Skin of body (tissue), 2 donors: ENCODE results near the gene THBS3. TPM values are rescaled to one million over a fixed set of nuclear protein-coding genes. Genes with fewer than 3 reads are reported as not detected.
A peak's percentile ranks its signal among the peaks of the same experiment; 100 is the strongest.
"Not testable (repeated sequence)": the region's sequence is repeated elsewhere in the genome, so short reads cannot be mapped to it uniquely, and the experiment has no call there.

Source experiments
- DNase-seq: peaks from one replicate; lab custom pipeline; 2025; lab: John Stamatoyannopoulos, UW
- total RNA-seq: library from RNA; depleted of rRNA; stranded (reverse); fragments of >200 nt; gene quantifications from one replicate; pipeline ENCODE4 v1.2.3, GENCODE V29; 2014

The THBS3 gene
- total RNA-seq, 1 donor from 2014 or later = 32.5 TPM

GRCh38 chr1:155208541-155209311, 1.0 kb upstream of the THBS3 start, which contains the start of gene MTX1:
Gene MTX1 (plus strand): TSS chr1:155208695. CDS start chr1:155208805, 110 bp downstream.
- peak; percentile 90 for DNase-seq

DNA sequence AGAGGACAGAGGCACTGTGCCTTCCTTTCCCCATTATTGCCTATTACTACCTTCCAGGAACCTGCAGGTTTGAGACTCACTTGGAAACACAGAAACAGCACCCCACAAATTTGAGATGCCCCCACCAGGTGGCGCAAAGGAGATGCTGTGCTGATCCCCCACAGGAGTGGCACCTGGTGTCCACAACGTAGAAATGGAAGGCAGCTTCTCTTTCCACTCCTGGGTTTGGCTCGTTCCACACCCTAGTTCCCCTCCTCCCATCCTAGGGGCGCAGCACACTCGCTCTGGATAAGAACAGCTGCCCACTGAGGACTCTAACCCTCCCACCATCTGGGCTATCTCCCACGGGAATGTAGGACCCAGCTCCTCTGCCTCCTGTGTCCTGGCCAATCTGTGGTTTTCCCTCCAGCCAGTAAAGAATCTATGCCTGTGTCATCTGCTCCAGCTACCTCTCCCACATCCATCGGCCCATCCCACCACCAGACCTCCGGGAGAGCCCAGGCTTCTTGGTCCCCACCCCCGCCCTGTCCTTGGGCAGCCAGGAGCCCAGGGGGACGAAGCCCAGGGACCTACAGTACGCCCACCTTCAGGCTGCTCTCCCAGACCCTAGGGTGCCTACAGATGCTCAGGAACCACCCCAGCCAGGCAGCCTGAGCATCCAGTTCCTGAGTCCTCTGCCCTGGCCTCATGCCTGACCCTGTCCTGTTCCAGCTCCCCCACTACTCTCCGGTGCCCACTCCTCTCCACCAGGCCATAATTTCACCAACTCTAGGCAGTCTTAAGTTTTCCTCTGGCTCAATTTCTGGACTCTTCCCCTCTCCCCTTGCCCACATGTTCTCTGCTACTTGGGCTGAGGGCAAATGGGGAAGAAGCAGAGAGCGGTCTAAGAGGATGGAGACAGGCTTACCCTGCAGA, 549 bp downstream of the THBS3 start:
- peak; percentile 37 for DNase-seq

DNA sequence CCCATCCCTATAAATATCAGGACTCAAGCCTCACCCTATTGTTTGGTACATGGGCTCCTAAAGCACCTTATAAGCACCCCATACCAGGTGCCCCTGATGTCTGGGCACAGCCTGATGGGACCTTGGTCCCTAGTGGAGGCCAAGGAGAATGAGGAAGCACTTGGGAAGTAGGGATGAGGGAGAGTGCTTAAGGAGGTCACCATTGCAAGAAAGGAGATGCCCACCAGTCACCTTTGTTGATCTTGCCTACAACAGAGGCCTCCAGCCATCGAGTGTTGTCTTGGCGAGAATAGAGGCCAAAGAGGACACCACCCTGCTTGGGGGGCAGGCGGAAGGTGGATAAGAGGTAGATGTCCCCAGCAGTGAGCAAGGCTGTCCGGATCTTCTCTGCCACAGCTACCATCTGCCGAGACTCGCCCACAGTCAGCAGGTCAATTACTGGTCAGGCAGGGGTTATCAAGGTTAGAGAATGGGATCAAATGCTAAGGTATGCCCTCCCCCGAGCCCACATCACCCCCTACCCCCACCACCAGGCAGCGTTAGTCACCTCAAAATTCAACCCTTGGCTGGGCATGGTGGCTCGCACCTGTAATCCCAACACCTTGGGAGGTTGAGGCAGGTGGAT, 1.6 kb downstream of the THBS3 start:
- DNase-seq = no peak

GRCh38 chr1:155205035-155205434, 2.7 kb downstream of the THBS3 start:
- no peak for DNase-seq

DNA sequence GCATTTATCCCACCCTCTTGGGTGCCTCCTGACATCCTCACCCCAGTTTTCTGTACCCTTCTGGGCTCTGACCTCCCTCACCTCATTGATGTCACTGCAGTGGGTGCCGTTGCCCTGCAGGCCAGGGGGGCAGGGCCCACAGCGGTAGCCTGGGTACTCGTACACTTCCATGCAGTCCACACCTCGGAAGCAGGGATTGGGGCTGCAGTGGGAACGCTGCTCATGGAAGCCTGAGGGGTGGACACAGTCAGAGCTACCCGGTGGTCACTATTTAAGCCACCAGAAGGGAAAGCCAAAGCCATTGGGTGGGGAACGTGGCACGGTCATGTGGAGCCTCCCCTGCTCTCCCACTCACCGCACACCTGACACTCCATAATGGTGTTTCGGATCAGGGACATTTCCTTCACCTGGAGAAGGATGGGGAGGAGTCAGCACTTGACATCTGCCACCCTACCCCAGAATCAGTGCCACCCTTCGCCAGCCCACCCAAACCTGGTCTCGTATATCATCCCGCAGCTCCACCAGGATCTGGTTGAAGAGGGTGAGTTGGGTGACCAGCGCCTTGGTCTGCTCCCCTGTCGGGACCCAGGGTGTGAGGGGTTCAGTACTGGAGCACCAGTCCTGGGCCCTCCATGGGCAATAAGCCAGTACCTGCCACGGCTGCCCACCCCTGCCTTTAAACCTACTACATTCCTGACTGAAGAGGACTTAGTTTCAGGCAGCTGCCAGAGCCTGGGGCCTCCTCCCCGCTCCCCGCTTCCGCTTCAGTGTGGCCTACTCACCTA, 4.8 kb downstream of the THBS3 start:
- no peak for DNase-seq

- no peak for DNase-seq
These were observed 5.5 kb downstream of the THBS3 start for GRCh38 chr1:155202198-155202597.

DNA sequence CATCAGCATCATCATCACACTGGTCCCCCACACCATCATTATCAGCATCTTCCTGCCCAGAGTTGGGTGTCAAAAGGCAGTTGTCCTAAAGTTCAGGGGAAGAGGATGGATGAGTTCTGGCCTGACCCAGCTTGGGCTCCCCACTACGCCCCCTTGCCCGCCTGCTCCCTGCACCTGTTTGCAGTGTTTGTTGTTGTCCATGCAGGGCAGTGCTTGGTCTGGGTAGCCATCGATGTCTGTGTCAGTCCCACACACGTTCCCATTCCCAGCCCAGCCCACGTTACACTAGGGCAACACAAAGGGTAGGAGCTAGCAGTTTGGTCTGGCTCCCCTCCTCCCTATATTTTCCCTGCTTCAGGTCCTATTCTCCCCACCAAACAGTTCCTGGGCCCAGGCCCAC, 6.8 kb downstream of the THBS3 start:
- no peak for DNase-seq

- no peak for DNase-seq
These were observed 7.9 kb downstream of the THBS3 start for GRCh38 chr1:155199792-155200191.

GRCh38 chr1:155198547-155198906, 9.2 kb downstream of the THBS3 start:
- DNase-seq = no peak

DNA sequence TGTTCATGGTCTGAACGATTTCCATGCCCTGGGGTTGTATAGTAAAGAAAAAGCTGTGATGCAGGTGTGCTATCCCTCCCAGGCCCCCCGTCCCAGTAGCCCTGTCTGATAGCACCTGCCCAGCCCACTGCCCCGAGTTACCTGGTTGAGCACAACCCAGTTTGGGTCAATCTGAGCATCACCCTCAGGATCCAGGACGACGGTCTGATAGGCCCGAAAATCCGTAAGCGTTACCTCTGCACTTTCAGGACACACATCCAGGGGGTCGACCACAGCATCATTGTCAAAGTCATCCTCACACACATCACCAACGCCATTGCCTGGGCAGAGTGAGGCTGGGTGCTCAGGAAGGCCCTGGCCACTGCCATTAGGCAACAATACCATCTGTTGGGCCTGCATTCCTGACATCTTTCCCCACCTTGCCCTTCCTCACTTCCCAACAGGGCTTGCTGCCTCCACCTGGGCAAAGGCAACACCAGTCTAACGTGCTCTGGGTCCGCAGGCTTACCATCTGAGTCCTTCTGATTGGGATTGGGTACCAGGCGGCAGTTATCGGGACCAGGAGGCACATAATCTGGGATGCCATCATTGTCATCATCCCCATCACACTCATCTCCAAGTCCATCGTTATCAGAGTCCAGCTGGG, 9.7 kb downstream of the THBS3 start:
- no peak for DNase-seq

DNA sequence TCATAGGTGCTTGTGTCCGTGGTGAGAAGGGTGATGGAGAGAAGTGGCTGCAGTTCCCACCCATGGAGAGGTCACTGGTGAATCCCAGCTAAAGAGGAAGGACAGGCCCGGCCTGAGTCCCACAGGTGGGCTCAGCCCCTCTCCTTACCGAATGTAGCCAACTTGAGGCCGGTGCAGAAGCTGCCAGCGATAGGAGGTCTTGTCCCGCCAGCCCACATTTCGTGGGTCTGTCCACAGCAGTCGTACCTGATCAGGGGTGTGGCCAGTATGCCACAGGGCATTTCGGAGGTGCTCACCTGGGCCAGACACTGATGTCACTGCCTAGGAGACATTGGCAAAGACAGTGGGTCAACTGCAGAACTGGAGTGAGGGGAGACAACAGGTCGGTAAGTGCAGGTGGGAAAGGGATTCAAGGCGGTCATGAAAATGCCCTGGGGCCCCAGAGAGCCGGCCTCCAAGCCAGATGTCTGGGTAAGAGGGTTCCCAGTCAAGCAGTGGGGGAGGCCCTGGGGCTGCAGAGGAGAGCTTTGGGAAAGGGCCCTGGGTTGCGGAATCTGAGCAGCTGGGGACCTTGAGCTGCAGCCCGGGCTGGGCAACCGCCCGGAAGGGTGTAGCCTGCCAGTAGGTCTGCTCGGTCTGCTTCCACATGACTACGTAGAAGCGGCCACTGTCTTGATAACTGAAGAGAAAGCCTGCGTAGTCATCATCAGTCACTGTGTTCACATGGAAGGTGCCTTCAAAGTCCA, 10.6 kb downstream of the THBS3 start:
- no peak for DNase-seq

DNA sequence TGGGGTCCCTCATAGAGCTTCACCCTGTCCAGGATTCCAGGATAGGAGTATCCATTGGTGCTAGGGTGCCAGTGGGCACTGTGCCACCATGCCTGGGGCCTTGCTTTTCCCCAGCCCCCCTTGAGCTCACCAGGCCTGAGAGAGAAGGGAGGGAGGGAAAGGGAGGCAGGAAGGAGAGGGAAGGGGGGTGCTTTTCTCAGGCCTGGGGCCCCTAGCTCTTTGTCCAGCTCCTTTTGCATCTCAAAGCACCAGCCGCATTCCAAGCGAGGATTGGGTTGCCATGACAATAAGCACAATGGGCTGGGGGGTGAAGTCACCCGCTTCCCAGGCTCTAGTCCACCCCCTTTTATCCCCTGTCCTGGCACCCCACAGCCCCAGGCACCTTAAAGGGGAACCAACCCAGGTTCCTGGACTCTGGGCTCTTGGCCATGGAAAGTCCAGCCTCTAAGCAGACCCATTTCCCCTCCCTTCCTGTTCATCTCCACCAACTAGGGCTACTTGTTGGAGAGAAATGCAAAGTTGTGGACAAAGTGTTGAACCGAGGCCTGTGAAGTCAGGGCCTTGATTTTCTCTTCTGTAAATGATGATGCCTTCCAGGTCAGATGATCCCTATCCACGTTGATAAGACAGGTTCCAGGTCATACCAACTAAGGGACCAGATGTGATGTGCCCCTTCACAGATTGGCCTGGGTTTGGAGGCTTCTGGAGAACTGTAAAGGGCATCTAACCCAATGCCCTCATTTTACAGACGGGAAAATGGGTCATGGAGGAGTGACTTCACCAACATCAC, 11.4 kb downstream of the THBS3 start:
- no peak for DNase-seq

DNA sequence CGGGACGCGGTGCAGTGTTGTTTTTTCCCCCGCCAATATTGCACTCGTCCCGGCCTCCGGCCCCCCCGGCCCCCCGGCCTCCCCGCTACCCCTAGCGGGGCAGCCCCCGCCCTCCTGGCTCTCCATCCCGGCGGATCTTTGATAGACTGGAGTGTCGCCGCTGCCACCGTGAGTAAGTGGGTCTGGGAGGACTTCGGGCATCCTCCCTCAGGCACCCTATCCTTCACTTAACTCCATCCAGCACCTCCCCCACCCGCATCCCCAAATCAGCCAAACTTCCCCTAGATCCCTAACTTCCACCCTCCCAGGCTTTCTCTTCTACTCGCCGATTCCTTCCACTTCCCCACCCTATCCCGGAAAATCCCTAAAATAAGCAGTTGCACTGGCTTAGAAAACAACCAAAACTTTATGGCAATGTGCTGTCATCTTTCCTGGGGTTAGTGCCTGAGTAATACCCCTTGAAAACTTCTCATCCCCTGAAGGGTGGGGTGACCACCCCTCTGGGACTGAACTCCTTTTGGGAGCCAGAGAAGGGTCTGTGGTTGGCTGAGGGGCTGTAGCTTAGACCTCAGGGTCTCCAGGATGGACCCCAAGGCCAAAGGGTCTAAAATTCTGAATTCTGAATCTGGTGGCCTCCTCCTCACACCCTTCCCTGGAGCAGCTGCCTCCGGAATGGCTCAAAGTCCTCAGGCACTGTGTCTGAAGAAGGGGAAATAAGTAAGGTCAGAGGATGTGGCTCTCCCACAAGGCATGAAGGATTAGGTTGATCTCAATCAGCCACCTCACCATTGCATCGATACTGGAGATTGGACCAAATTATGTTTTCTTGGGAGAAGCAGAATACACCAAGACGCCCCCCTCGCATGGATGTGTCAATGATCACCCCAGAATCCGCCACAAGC, 12.2 kb downstream of the THBS3 start:
- DNase-seq = no peak

DNA sequence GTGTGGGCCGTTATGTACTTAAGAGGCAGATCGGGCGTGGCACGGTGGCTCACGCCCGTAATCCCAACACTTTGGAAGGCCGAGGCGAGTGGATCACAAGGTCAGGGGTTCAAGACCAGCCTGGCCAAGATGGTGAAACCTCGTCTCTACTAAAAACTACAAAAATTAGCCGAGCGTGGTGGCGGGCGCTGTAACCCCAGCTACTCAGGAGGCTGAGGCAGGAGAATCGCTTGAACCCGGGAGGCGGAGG, 13.8 kb downstream of the THBS3 start:
- DNase-seq = not testable (repeated sequence)

DNA sequence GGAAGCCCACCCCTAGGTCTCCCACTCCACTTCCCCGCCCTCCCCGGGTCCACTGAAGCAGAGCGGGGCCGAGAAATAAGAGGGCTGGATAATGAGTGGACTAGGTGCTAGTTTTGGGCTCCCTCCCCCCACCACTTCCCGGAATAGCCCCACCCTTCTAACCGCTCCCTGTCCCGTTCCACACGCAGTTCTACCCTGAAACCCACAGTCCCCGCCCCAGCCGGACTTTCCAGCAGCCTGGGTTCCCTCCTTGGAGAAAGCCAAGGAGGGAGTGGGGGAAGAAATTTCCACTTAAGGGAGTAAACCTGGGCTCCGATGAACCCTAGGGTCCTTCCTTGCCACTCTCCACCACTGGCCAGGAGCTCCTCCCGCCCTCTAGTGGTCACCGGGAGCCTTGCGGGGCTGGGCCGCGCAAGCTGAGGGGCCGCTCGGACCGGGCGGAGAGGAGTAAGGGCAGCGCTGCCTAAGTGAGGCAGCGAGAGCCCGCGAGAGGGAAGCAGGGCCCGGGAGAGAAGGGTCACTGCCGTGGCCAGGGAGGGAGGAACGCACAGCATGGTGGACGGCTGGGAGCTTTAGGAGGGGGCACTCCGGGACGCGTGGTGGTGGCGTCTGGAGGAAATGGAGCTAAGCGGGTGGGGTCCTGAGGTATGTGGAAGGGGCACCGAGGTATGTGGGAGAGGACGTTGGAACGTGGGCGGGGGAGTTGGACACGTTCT, 14.3 kb downstream of the THBS3 start:
- peak; percentile 77 for DNase-seq

GRCh38 chr1:155192346-155193274, 15.1 kb downstream of the THBS3 start:
- DNase-seq = no peak

- DNase-seq = no peak
These were observed 15.8 kb downstream of the THBS3 start for GRCh38 chr1:155191904-155192303.
